GM21723 (cell line): ENCODE results near the gene LETM1.

Experiments used
- ATAC-seq: cut with Tn5 transposase; IDR thresholded peaks from one replicate; pipeline ENCODE4 v1.9.1; 2021; ENCODE audit warnings: mild to moderate bottlenecking, moderate library complexity; ENCODE audit not compliant: unreplicated experiment

Gene LETM1

DNA sequence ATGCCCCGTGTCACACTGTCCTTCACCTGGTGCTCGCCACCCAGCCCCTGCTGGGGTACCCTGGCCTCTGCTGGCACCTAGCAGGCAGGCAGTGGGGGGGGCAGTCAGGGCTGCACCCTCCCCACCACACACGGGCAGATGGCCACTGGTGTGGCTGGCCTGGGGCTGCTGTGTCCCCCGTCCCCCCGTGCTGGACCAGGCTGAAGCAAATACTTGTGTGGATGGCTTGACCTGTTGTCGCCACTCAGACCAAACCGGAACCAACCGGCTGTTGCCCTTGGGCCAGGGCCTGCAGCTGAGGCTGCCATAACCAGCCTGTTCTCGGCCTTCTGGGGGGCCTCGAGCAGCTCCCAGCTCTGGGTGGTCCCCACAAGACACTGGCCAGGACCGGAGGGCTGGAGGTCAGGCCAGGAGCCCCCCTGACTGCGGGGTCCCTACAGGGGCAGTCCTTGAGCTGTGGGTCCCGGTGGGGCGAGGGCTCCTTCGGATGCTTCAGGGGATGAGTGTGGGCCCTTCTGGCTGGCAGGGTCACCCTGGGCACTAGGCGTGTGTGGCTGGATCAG, 58.6 kb downstream of the LETM1 start:
- ATAC-seq = no peak

DNA sequence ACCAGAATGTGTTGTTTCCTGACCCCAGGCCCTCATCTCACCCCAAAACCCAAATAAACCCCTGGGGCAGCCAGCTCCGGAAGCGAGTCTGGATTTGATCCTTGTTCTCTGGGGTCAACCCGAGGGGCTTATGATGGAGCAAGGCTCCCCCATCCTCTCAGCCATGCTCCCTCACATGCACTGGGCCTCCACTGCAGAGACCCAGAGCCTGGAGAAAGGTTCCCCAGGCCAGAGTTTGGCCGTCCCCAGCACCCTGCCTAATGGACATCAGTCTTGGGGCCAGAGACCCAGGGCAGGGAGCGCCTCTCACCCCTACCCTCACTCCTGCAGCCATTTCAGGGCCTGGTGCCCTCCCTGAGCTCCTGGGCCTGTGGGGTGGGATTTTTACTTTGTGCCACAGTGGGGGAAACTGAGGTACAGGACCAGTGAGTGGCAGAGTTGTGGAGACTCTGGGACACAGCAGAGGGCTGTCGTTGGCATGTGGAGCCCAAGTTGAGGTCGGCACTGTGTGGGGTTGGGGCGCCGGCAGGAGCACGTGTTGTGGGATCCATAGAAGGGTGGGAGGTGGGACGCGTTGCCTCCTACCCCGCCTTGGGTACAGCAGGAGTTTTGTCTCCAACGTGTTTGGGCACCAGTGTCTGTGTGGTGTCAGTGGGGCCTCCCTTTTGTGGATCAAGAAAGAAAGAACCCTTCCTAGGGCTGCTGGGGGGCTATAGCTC, 59.3 kb downstream of the LETM1 start:
- no peak for ATAC-seq

DNA sequence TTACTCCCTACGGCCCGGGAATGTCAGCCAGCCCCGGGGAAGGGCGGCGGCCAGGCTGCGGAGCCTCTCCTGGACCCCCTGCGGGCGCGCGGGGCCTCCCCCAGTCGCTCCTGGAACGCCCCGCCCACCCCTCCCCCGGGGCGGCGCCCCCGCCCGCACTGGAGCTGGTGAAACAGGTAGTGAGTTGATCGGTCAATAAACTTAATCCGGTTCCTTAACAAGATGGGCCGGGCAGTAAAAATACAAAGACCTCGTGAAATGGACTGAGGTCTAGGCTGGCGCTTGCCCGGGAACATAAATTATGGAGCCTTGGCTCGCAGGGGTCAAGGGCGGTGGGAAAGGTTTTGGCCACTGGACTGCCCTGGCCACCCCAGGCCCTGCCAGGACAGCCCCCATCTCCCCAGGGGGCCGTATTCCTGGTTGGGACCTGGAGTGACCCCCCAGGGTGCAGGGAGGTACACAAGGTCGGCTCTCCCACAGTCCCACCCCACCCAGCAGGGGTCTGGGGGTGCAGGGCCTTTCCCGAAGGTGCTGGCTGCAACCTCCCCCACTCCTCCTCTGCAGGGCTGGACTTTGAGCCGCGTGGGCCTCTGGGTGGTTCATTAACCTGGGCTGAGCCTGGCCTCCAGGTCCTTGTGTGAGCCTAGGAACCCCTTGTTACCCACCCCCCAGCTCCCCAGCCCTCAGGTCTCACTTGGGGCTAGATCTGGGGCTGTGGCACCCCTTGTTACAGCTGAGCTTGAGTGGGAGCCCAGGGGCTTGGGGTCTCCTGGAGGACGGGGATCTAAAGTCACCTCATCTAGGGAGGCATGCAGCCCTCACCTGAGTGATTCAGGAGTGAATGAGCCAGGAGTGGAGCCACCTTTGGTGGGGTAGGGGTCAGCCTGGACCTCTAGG, 60.4 kb downstream of the LETM1 start:
- ATAC-seq = no peak

DNA sequence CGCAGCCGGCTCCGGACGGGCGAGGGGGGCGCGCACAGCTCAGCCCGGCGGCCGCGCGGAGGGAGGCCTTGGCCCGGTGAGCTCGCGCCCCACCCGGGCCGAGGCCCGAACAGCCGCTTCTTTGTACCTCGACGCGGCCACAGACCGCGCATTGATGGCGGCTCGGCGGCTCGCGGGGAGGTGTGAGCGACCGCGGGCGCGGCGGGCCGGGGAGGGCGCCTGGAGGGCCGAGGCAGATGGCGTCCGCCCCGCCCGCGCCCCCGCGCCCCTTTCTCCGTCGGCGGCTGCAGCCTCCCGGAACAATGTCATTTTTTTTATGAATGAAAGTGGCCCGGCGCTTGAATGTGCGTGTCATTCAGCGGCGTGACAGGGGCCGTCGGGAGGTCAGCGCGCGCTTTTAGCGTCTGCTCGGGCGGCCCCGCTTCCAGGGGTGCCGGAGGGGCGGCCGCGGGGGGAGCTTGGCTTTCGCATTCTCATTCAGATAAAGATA, 61.1 kb downstream of the LETM1 start:
- no peak for ATAC-seq

DNA sequence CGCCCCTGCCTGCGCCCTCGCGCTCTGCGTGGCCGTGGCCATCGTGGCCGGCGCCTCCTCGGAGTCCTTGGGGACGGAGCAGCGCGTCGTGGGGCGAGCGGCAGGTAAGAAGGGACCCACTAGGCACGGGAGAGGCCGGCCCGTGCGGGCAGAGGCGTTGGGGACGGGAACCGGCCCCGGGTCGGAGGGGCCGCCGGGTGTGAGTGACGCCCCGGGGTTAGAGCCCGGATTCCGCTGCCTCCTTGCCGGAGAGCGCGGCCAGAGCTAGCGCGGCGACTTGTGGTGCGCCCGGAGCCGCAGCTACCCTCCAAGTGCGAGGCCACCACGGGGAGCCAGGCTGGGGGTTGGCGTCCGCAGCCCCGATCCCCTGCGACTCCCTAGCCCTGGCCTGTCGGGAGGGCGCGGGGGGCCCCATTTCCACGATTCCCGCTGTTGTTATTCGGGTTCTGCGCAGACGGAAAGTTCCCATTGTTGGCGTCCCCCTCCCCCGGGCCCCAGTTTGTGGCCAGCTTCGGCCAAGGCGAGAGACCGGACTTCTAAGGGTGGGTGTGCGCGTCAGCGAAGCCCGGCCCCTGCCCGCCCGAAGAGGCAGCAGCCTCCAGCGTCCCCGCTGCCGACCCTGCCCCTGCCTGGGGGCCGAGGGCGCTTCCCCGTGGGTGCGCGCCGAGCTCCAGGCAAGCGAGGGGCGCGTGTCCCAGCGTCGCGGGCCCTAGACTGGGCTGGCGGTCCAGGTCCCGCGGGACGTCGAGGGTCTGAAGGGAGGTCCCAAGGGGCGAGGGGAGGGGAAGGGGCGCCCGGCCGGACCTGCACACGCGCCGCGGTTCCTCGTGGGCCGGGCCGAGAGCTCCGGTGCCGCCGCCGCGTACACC, 61.8 kb downstream of the LETM1 start:
- no peak for ATAC-seq

DNA sequence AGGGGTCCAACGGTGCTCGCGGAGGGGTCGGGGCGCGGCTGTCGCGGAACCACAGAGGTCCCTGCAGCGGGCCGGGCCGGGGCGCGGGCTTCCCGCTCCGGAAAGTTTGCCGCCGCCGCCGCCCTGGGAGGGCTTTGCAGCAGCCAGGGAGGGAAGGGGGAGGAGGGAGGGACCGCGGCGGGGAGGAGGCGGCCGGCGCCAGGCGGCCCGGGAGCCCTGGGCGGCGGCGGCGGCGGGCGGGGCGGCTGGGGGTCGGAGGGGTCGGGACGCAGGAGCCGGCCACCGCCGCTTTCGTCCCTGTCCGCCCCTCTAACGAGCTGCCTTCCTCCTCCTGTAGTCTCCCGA, 62.5 kb downstream of the LETM1 start:
- ATAC-seq = peak; percentile 19

DNA sequence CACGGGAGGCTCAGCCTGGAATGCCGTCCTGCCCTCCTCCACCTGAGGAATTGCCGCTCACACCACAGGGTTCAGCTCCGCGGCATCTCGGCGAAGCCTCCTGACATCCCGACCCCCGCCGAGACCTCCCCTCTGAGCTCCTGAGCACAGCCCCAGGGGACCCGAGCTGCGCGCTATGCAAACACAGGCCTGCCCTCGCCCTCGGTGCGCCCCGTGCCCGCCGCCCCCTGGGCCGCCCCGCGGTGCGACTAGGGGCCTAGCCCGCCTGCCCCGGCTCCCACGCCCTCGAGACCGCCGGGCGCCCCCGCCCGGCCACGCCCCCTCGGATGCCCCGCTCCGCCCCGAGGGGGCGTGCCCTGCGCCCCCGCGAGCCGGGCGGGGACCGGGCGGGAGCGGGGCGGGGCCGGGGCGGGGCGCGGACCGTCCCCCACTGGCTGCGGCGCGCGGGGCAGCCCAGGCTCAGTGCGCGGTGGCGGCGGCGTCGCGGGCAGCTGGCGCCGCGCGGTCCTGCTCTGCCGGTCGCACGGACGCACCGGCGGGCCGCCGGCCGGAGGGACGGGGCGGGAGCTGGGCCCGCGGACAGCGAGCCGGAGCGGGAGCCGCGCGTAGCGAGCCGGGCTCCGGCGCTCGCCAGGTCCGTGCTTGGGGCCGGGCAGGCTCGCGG, 63.0 kb downstream of the LETM1 start, which contains the start of gene FGFR3:
Gene FGFR3, plus strand, starts transcription at position 462 of the 664 bp plus-strand sequence. CDS start 642 bp downstream, outside the sequence.
- peak; percentile 54 for ATAC-seq

DNA sequence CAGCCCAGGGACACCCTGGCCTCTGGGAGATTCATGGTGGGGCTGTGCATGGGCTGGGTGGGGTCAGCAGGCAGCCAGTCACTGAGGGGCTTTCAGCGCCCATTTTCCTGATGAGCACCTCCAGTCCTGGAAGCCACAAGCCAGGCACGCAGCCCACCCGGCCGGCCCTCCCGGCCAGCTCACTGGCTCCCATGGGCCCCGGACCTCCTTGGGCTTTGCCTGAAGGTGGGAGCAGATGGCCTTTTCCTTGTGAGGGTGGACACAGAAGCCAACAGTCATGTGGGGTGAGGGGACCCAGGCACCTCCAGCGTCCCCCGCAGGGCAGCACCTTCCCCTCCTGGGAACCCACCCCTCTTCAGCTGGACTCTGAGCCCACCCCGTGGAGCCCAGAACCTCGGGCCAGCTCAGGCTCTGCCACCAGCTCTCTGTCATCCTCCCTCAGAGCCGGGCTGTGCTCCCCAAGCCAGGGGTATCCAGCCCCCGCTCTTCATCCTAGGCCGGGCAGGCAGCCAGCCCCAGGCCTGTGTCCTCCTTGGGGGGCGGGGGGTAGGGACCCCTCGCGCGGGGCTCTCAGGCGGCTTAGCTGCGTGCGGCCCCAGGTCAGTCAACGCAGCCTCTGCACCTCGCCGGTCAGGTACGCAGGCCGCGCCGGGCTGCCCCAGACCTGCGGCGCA, 63.7 kb downstream of the LETM1 start:
- ATAC-seq = no peak

DNA sequence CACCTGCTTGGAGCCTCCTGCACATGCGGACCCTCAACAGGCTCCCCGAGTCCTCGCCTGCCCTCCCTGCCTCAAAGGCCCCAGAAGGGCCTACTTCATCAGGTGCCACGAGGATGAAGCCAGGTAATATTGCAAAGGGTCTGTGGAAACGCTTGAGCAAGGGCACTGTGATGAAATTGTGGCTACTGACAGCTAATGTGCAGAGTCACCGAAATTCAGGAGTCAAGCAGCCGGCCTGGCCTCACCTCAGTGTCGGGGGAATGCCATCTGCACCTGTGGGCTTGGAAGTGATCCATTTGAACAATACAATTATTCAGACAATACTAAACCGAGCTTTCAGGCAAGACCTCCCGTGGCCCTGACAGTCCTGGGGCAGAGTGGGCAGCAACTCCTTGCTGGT, 66.0 kb downstream of the LETM1 start:
- no peak for ATAC-seq

DNA sequence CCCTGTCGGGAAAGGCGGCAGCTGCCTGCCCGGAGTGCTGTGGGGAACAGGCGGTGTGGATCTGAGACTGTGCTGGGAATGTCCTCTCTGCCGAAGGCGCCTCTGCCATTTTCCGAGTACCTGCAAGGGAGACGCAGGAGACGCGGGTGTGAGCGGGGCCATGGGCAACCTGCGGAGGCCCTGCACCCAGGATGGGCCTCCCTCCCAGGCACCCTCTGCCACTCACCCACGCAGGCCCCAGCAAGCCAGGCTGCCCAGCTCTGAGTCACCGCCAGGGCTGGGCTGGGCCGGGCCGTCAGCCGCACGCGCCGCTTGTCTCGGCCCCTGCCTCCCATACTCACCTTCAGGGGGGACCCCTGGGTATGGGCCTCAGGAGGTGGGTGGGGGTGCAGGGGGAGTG, 66.4 kb downstream of the LETM1 start:
- no peak for ATAC-seq

DNA sequence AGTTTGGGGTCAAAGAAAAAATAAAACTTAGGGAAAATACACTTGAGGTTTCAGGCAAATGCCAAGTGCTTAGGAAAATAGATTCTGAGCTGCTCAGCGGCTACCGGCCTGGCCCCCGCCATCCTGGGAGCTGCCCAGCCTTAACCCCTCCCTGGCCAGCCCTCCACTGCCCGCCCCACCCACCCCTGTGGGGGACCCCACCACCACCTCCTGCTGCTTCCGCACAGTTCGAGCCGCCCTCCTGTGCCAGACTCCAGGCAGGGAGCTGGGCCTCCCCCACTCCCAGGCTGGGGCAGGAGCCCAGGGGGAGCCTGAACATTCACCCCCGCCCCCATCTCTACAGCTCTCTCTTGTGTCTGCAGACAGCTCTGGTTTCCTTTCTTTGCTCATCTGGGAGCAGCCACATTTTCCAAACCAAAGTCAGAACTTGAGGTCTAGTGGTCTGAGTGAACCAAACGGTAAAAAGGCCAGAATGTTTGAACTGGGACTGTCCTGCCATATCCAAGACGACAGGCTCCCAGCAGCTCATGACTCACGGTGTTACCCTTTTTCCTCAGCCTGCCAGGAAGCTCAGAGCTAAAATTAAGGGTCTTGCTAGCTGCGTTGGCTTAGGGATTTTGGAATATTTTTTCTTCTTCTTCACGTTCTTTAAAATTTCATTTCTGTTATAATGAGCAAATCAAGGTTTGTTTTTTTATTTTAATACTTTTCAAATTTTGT, 67.5 kb downstream of the LETM1 start:
- no peak for ATAC-seq

DNA sequence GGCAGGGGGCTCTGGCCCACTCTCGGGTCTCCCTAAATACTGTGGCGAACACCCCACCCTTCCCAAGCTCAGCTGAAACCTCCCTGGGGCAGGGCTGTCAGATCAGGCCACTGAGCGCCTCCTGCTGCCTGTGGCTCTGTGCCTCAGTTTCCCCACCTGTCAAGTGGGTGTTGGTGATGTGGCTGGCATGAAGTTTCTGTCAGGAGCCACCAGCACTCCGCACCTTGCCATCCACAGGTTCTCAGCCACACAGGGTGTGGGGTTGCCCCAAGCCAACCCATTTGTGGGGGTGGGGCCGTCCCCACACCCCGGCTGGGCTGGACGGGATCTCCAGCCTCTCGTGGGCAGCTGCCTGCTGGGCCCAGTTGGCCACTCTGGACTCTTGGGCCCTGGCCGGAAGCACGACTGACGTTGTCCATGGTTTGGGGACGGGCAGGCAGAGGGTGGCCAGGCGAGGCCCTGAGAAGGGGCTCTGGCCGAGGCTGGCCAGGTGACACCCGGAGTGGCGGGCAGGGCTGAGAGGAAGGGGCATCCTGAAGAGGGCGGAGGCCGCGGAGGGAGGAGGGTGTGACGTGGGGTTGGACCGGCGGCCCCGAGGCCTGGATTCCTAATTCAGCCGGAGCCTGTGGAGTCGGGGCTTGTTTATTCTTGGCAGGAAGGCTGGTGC, 68.4 kb downstream of the LETM1 start:
- no peak for ATAC-seq

DNA sequence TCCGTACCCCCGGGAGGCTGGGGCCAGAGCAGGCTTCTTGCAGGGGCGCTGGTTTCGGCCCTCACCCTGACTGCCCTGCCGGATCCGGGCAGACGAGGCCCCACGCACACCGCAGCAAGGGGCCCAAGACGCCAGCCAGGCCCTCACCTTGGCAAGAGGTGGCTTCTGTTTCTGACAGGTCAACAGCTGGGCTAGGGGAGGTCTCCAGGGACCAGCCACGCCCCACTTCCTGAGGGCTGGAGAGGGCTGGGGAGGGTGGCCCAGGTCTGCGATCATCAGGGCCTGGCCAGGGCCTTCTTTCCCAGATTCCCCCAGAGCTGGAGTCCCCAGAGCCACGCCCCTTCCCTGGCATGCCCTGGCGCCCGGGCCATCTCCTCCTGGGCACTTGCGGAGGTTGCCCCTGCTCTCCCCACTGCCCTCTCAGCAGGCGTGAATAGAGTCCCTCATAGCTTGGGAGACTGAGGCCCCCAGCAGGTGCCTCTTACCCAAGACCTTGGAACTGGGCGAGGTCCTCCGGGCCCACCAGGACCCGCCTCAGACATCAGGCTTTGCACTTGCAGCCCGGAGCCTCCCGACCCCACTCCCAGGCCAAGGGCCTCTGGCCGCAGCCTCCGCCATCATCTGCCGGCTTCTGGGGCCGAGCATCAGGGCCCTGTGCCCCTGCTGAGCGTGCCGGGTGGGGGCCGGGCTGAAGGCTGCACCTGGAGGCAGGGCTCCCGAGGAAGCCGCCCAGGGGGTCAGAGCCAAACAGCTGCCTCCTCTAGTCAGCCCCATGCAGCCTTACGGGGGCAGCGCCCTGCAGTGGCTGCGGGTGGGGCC, 69.2 kb downstream of the LETM1 start:
- no peak for ATAC-seq

DNA sequence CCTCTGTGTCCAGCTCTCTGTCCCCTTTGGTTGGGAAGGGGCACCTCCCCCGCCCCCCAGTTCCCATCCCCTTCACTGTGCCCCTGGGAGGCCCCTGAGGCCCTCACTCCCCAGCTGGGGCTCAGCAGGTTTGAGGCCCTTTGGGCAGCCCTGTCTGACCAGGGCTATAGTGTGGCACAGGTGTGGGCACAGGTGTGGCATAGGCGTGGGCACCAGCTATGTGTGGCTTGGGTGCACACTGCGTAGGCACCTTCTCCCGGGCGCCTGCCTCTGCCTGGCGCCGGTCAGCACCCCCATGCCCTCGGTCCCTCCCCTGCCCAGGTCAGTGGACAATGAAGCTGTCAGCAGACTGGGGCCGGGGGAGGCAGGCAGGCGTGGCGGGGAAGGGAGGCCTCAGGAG, 70.4 kb downstream of the LETM1 start:
- no peak for ATAC-seq

DNA sequence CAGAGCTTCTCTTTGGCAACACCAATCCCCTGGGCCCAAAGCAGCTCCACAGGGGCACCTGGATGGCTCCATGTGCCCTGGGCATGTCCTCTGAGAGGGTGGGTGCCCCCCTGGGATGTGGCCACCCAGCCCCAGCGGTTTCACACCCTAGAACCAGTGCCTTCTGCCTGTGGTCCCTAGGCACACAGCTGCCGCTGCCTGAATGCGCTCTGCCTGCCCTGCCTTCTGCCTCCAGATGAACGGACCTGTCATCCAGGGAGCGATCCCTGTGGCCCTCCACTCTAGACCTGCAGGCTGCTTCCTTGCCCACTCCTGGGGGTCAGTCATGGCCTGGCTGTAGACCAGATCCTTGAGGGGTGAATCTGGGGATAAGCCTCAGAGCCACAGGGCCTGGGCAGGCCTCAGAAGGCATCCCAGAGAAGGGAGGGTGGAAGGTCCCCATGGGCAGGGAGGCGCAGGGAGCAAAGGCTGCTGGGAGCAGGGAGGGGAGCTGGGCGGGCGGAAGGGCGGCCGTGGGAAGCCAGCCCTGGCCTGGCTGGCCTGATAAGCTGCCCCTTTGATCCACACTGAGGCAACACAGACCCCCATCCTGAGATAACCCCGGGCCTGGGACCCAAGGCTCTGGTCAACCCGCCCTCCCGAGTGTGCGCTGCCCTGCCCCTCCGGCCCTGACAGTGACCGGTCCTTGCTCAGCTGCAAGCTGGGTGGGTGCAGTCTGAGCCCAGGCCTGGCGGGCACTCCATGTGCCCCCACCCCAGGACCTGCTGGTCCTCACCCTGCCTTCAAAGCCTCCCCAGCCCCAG, 71.0 kb downstream of the LETM1 start:
- ATAC-seq = no peak

DNA sequence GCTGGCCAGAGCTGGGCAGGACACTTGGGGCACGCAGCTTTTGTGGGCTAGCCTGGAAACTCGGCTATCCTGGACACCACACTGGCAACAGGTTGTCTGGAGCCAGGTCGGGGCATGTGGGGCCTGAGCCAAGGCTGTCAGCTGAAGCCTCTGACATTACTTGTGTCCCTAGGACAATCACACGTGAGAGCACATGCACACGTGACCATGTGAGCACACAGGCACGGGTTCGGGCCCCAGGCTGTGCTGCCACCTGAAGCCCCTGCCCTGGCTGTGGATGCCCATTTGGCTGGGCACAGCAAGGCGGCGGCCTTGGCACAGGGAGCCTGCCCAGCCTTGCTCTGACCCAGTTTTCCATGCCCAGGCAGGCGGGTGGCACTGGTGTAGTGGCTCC, 71.6 kb downstream of the LETM1 start:
- ATAC-seq = no peak

DNA sequence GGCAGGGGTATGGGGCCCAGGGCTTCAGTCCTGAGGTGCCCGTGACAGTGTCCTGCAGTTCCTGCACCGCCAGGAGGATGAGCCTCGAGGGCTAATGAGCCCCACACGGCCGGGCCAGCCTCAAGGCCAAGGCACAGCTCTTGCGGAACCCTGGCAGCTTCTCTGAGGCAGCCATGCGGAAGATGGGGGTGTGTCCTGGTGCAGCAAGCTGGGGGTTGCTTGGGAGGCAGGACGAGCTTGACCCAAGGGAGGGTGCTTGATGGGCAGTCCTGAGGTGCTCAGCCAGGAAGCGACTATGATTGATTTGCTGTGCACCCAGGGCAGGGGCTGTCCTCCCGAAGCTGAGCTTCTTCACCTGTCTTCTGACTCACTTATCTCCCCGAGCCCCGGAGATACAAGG, 72.0 kb downstream of the LETM1 start:
- ATAC-seq = no peak
